ENCODE measurements around the gene SCO1. TPM values are rescaled to one million over a fixed set of nuclear protein-coding genes. Genes with fewer than 3 reads are reported as not detected.

Gene SCO1
- total RNA-seq, 4 donors from 2014 or later = 11.9 to 34.2 (median 14.1) TPM

- Histone ChIP-seq H3K4me1 (no peaks in the 10 kb centered on the region), H3K27ac (no peak overlapping the region), H3K9me3 (no peaks in the 10 kb centered on the region), H3K36me3 (no peaks in the 10 kb centered on the region), H3K4me3 (no peak overlapping the region), H3K27me3 (no peaks in the 10 kb centered on the region)
- no peak for TF ChIP-seq CTCF (IDR thresholded peaks at IDR 0.05)
- 76% methylated on average over 5 of the region's 5 CpGs for WGBS
- no peak for DNase-seq (ENCODE audit: low spot score in 2 of 2)
Measured at GRCh38 chr17:10666906-10667305, 30.4 kb downstream of the SCO1 start.

DNA sequence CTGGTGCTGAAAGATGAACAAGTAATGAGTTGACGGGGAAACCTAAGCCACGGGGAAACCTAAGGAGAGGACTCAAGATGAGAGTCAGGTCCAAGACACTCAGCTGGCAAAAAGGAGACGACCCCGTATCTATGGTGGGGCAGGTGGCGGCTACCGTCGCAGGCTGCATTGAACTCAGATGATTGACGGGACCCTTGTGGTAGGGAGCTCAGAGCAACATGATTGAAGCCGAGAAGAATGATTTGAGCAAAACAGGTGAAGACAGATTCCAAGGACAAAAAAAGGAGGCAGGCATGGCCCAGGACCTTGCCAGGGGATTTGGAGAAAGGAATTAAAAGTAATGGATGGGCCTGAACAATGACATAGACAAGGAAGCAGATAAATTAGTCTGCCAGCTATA lies 32.8 kb downstream of the SCO1 start:
- Histone ChIP-seq H3K9me3 (no peaks in the 10 kb centered on the region), H3K4me1 (no peaks in the 10 kb centered on the region), H3K27me3 (no peaks in the 10 kb centered on the region), H3K36me3 (no peaks in the 10 kb centered on the region), H3K27ac (no peak overlapping the region), H3K4me3 (no peak overlapping the region)
- WGBS = 89% methylated on average over 9 of the region's 9 CpGs
- no peak for DNase-seq (ENCODE audit: low spot score in 2 of 2)
- TF ChIP-seq CTCF (IDR thresholded peaks at IDR 0.05) (no peak), EP300 (IDR thresholded peaks at IDR 0.05) (no peak), POLR2AphosphoS5 (IDR thresholded peaks at IDR 0.05) (no peak), POLR2A (IDR thresholded peaks at IDR 0.05) (no peak)

GRCh38 chr17:10663231-10663630 lies 34.1 kb downstream of the SCO1 start:
- Histone ChIP-seq H3K27ac (no peak overlapping the region), H3K4me3 (no peak overlapping the region), H3K9me3 (no peaks in the 10 kb centered on the region), H3K27me3 (no peaks in the 10 kb centered on the region), H3K36me3 (no peaks in the 10 kb centered on the region), H3K4me1 (no peaks in the 10 kb centered on the region)
- TF ChIP-seq POLR2AphosphoS5 (IDR thresholded peaks at IDR 0.05) (no peak), CTCF (IDR thresholded peaks at IDR 0.05) (no peak), EP300 (IDR thresholded peaks at IDR 0.05) (no peak), POLR2A (IDR thresholded peaks at IDR 0.05) (no peak)
- 91% methylated on average over 6 of the region's 6 CpGs for WGBS
- DNase-seq (ENCODE audit: low spot score in 2 of 2) = no peak

DNA sequence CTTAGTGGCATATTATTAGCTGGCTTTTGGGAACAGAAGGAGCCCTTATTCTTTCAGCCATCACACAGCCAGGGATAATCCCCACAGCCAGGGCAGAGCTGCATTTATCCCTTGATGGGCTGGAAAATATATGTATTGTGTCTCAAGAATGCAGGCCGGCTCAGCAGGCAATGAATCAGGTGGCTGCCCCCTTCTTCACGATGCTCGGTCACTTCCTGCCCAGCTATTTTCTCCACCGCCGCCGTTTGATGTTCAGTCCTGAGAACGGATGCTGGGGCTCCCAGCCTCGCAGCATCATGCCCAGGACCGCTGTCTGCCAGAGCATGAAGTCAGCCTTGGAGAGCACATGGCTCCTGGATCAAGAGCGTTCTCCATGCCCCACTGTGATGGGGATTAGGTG lies 35.9 kb downstream of the SCO1 start:
- Histone ChIP-seq H3K36me3 (no peaks in the 10 kb centered on the region), H3K9me3 (no peaks in the 10 kb centered on the region), H3K4me1 (no peaks in the 10 kb centered on the region), H3K4me3 (no peak overlapping the region), H3K27me3 (no peaks in the 10 kb centered on the region), H3K27ac (no peak overlapping the region)
- no peak for TF ChIP-seq EP300 (IDR thresholded peaks at IDR 0.05)
- no peak for TF ChIP-seq POLR2A (IDR thresholded peaks at IDR 0.05)
- TF ChIP-seq POLR2AphosphoS5 (IDR thresholded peaks at IDR 0.05) = no peak
- no peak for TF ChIP-seq CTCF (IDR thresholded peaks at IDR 0.05)
- 92% methylated on average over 10 of the region's 10 CpGs for WGBS
- DNase-seq (ENCODE audit: low spot score in 2 of 2) = no peak

- WGBS = 81% methylated on average over 10 of the region's 10 CpGs
- H3K27me3 ChIP-seq = no peaks in the 10 kb centered on the region
- TF ChIP-seq POLR2A (IDR thresholded peaks at IDR 0.05) (no peak), POLR2AphosphoS5 (IDR thresholded peaks at IDR 0.05) (no peak), CTCF (IDR thresholded peaks at IDR 0.05) (no peak), EP300 (IDR thresholded peaks at IDR 0.05) (no peak)
- no peaks in the 10 kb centered on the region for H3K9me3 ChIP-seq
- no peaks in the 10 kb centered on the region for H3K36me3 ChIP-seq
- H3K4me1 ChIP-seq = no peaks in the 10 kb centered on the region
- DNase-seq (ENCODE audit: low spot score in 2 of 2) = no peak
- H3K4me3 ChIP-seq = no peak overlapping the region
- H3K27ac ChIP-seq = no peak overlapping the region
Measured at GRCh38 chr17:10657879-10658278, 39.5 kb downstream of the SCO1 start.
